PC-9 (cell line): ENCODE results near the gene ACTN1. TPM values are rescaled to one million over a fixed set of nuclear protein-coding genes. Genes with fewer than 3 reads are reported as not detected.

Experiments
- BruUV-seq: library from RNA; stranded (reverse); fragments of 400-500 nt; replicated peaks from 2 replicates; lab custom pipeline; 2021; lab: Mats Ljungman, UMichigan
- CTCF ChIA-PET: fragments of 300-600 bp; sonication (Branson Sonifier 250); formaldehyde crosslinking; loops from one replicate; lab custom pipeline; 2022; ENCODE audit warnings: antibody characterized with exemption; lab: Charles Lee
- POLR2A ChIA-PET: fragments of 300-600 bp; sonication (Branson Sonifier 250); formaldehyde crosslinking; loops from one replicate; lab custom pipeline; 2022; ENCODE audit warnings: antibody characterized with exemption; ENCODE audit not compliant: unreplicated experiment; lab: Charles Lee
- DNase-seq, 2 experiments: peaks; one replicate each; pipeline versions ENCODE4 v3.0.0 to v3.0.0-alpha.2; 2015 to 2022; ENCODE audit warnings: mixed read lengths in 1 of 2
- H2AFZ ChIP-seq: fragments of 200-600 bp; sonication (generic); 2 replicates; pipeline ENCODE4 v1.8.1; 2017; ENCODE audit warnings: antibody characterized with exemption
- H3F3A ChIP-seq: fragments of 200-600 bp; sonication (generic); 2 replicates; pipeline ENCODE4 v1.8.1; 2017; ENCODE audit warnings: antibody characterized with exemption, mild to moderate bottlenecking, low read depth; ENCODE audit not compliant: insufficient read depth
- H3K27ac ChIP-seq: fragments of 200-600 bp; sonication (generic); 2 replicates; pipeline ENCODE4 v1.6.1; 2016; ENCODE audit warnings: mixed run types
- H3K27me3 ChIP-seq: fragments of 200-600 bp; sonication (generic); 2 replicates; pipeline ENCODE4 v1.6.1; 2016; ENCODE audit warnings: low read depth, mixed run types; ENCODE audit not compliant: insufficient read depth
- H3K36me3 ChIP-seq: fragments of 200-600 bp; sonication (generic); 2 replicates; pipeline ENCODE4 v1.6.1; 2016; ENCODE audit warnings: low read depth, mixed run types
- H3K4me1 ChIP-seq: fragments of 200-600 bp; sonication (generic); replicated peaks from 2 replicates; pipeline ENCODE4 v1.6.1; 2016; ENCODE audit warnings: mixed run types; ENCODE audit not compliant: insufficient read depth
- H3K4me2 ChIP-seq: fragments of 200-600 bp; sonication (generic); 2 replicates; pipeline ENCODE4 v1.6.1; 2017; ENCODE audit warnings: mixed run types
- H3K4me3 ChIP-seq: fragments of 200-600 bp; sonication (generic); 2 replicates; pipeline ENCODE4 v1.6.1; 2016; ENCODE audit warnings: mixed run types
- H3K79me2 ChIP-seq: fragments of 200-600 bp; sonication (generic); 2 replicates; pipeline ENCODE4 v1.6.1; 2017; ENCODE audit warnings: low read depth, mixed run types
- H3K9me2 ChIP-seq: fragments of 200-600 bp; sonication (generic); 2 replicates; pipeline ENCODE4 v1.8.1; 2017; ENCODE audit warnings: mild to moderate bottlenecking; ENCODE audit not compliant: insufficient read depth
- H3K9me3 ChIP-seq: fragments of 200-600 bp; sonication (generic); 2 replicates; pipeline ENCODE4 v1.8.1; 2016; ENCODE audit warnings: low read depth; ENCODE audit not compliant: insufficient read depth
- H4K20me1 ChIP-seq: fragments of 200-600 bp; sonication (generic); 2 replicates; pipeline ENCODE4 v1.8.1; 2017; ENCODE audit not compliant: insufficient read depth
- CTCF ChIP-seq: fragments of 200-600 bp; sonication (generic); conservative IDR thresholded peaks from 2 replicates; pipeline ENCODE4 v1.6.1; 2017; ENCODE audit warnings: mixed run types, antibody characterized with exemption, mild to moderate bottlenecking, moderate library complexity
- EZH2 ChIP-seq: fragments of 200-600 bp; sonication (generic); IDR thresholded peaks from 2 replicates; pipeline ENCODE4 v1.8.0; 2017; ENCODE audit warnings: antibody characterized with exemption, low read depth
- intact Hi-C: fragments of 100-400 bp; cut with micrococcal nuclease; formaldehyde crosslinking; loops from one replicate; pipeline ENCODE4 v1.10.0; 2022; ENCODE audit not compliant: unreplicated experiment
- total RNA-seq: library from RNA; stranded (reverse); gene quantifications from 2 replicates; pipeline ENCODE4 v1.2.3, GENCODE V29; 2021

The ACTN1 gene
- total RNA-seq, 1 experiment from 2014 or later, result 314 TPM

- CTCF ChIA-PET, result no interaction called here
- Histone ChIP-seq H3K4me1 (no peaks in the 10 kb centered on the region), H3K27me3 (no peaks in the 10 kb centered on the region), H3K79me2 (no peaks in the 10 kb centered on the region), H4K20me1 (peaks cover 7% of the 10 kb centered on the region; the same call in 1 of the 2 replicates), H3F3A (peaks cover 30% of the 10 kb centered on the region), H3K36me3 (peaks cover 71% of the 10 kb centered on the region), H3K27ac (no peak overlapping the region), H3K9me3 (no peaks in the 10 kb centered on the region), H3K4me2 (no peak overlapping the region), H3K4me3 (no peak overlapping the region), H3K9me2 (no peaks in the 10 kb centered on the region), H2AFZ (no peak overlapping the region)
- BruUV-seq, result no TSS peak
- POLR2A ChIA-PET, result no interaction called here
- intact Hi-C loops, result no loop called here
- no peak for TF ChIP-seq CTCF
- no peak for TF ChIP-seq EZH2
- no peak for DNase-seq
Observed at GRCh38 chr14:68879321-68879781, 99.8 kb downstream of the ACTN1 start.

GRCh38 chr14:68878908-68879307, 100.2 kb downstream of the ACTN1 start:
- CTCF ChIA-PET, result no interaction called here
- Histone ChIP-seq H3K27me3 (no peaks in the 10 kb centered on the region), H2AFZ (no peak overlapping the region), H4K20me1 (peaks cover 7% of the 10 kb centered on the region; the same call in 1 of the 2 replicates), H3K4me2 (no peak overlapping the region), H3K36me3 (peaks cover 70% of the 10 kb centered on the region), H3K79me2 (no peaks in the 10 kb centered on the region), H3K27ac (no peak overlapping the region), H3K4me3 (no peak overlapping the region), H3K9me3 (no peaks in the 10 kb centered on the region), H3F3A (peaks cover 30% of the 10 kb centered on the region), H3K4me1 (no peaks in the 10 kb centered on the region), H3K9me2 (no peaks in the 10 kb centered on the region)
- no peak for DNase-seq
- intact Hi-C loops, result no loop called here
- TF ChIP-seq CTCF (no peak), EZH2 (no peak)
- POLR2A ChIA-PET, result no interaction called here
- no TSS peak for BruUV-seq

- peaks cover 25% of the 10 kb centered on the region for H3F3A ChIP-seq
- H3K4me2 ChIP-seq, result no peak overlapping the region
- H3K27me3 ChIP-seq, result no peaks in the 10 kb centered on the region
- ChIA-PET POLR2A (no interaction called here), CTCF (no interaction called here)
- H3K36me3 ChIP-seq, result peaks cover 72% of the 10 kb centered on the region
- intact Hi-C loops, result no loop called here
- H4K20me1 ChIP-seq, result peaks cover 7% of the 10 kb centered on the region; the same call in 1 of the 2 replicates
- H3K79me2 ChIP-seq, result no peaks in the 10 kb centered on the region
- no peaks in the 10 kb centered on the region for H3K9me3 ChIP-seq
- no peak for TF ChIP-seq CTCF
- no peak for TF ChIP-seq EZH2
- H3K4me3 ChIP-seq, result no peak overlapping the region
- H3K4me1 ChIP-seq, result no peaks in the 10 kb centered on the region
- no peak overlapping the region for H3K27ac ChIP-seq
- DNase-seq, result no peak
- H2AFZ ChIP-seq, result no peak overlapping the region
- H3K9me2 ChIP-seq, result no peaks in the 10 kb centered on the region
- no TSS peak for BruUV-seq
Observed at GRCh38 chr14:68877993-68878575, 101.0 kb downstream of the ACTN1 start.
